NCI-H1105 treated with DMSO at 0.1 percent for 48 hours (cell line): Measurements from ENCODE around the gene TNFAIP2.

Experiments
- DNase-seq: peaks from one replicate; lab custom pipeline; 2025; lab: John Stamatoyannopoulos, UW

TNFAIP2 gene, protein sequence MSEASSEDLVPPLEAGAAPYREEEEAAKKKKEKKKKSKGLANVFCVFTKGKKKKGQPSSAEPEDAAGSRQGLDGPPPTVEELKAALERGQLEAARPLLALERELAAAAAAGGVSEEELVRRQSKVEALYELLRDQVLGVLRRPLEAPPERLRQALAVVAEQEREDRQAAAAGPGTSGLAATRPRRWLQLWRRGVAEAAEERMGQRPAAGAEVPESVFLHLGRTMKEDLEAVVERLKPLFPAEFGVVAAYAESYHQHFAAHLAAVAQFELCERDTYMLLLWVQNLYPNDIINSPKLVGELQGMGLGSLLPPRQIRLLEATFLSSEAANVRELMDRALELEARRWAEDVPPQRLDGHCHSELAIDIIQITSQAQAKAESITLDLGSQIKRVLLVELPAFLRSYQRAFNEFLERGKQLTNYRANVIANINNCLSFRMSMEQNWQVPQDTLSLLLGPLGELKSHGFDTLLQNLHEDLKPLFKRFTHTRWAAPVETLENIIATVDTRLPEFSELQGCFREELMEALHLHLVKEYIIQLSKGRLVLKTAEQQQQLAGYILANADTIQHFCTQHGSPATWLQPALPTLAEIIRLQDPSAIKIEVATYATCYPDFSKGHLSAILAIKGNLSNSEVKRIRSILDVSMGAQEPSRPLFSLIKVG

DNA sequence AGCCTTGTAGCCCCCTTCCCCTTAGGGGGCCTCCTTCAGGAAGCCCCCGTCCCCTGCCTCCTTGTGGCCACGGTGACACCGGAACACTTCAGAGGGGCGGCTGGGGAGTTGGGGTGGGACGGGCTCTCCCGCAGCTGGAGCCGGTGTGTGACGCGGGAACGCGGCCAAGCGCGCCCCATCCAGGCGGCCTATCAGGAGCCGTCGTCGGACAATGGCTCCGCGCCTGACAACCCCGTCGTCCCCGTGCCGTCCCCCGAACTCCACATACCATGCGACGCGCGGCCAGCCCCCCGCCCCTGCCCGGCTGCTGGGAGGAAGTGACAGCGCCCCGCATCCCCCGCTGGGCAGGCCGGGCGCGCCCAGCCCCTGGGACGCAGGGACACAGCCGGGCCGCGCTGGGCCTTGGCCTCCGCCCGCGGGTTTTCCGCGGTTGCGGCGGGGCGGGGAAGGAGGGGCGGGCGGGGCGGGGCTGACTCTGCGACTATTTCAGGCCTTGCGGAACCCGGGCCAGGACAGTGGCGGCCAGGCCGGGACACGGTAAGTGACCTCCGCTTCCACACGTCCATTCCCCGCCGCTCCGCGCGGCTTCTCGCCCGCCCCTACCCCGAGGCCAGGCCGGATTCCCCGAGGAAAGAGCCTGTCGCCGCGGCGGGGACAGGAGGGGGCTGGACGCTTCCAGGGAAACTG, at the start of gene TNFAIP2:
TSS of gene TNFAIP2 (plus strand) at position 515 of the 687 bp plus-strand sequence. CDS start 2,997 bp downstream, outside the sequence.
- peak; percentile 71 for DNase-seq

DNA sequence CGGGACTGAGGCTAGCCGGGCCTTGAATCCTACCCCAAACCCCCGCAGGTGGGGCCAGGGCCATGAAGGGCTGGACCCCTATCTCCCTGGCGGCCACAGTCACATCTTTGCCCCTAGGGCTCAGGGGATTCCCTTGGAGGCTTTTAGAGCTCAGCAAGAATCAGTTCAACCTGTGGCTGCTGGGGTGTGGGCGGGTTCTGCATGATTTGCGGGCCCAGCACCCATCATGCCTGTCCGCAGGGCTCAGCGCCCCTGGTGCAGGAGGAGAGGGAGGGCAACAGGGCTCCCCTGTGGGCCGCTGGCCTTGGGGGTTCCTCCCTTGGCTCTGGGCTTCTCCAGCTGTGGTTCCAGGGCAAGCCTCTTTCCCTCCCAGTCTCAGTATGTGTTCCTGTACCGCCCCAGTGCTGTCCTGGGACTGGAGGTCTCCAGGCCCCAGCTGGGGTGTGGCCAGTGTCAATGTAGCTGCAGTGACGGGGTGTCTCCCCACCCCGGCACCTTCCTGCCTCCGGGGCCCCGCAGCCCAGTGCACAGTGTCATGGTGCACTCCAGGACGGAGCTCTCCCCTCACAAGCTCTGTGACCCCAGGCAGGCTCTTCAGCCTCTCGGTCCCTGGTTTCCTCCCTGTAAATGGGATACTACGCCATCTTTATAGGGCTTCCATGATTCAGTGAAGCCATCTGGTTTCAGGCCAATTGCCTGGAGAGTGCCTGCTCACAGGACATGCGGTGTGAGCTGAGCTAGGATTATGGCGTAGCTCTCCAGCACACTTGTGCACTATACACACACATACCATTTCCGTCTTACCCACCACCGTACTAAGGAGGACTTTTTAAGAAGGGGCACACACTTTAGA, 49.2 kb upstream of the TNFAIP2 start:
- DNase-seq = no peak

DNA sequence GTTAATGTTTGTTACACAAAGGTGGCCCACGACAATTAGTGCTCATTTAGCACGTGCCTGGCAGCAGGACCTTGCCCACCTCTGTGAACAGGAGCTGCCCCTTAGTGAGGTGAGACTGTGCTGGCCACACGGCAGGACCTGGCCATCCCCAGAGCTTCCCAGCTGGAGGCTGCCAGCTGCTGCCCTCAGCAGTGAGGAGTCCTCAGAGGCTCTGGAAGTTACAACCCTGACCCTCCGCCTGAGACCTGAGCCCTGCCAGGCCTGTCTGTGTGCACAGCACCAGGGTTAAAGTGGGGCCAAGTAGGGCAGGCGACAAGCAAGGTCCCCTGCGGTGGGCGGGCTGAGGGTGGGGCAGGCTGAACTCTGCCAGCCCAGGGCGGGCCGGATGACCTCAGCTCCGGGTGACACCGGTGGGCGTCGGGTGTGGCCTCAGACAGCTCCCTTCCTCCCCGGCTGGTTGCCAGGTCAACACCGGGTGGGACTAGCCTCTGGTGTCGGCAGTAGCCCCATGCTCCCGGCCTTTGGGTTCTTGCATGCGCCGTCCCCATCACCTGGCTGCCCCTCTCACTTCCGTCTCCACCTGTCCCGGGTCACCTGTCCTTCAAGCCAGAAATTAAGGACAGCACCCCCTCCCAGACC, 48.4 kb upstream of the TNFAIP2 start:
- no peak for DNase-seq

DNA sequence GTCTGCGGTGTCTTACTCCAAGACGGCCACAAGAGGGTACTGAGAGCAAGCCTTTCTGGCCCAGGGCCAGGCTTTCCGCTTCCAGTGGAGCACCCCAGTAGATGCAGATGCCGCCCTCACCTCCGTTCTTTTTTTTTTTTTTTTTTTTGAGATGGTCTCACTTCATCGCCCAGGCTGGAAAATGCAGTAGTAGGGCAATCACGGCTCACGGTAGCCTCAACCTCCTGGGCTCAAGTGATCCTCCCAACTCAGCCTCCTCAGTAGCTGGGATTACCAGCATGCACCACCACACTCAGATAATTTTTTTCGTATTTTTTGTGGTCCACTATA, 44.9 kb upstream of the TNFAIP2 start:
- peak; percentile 91 for DNase-seq

DNA sequence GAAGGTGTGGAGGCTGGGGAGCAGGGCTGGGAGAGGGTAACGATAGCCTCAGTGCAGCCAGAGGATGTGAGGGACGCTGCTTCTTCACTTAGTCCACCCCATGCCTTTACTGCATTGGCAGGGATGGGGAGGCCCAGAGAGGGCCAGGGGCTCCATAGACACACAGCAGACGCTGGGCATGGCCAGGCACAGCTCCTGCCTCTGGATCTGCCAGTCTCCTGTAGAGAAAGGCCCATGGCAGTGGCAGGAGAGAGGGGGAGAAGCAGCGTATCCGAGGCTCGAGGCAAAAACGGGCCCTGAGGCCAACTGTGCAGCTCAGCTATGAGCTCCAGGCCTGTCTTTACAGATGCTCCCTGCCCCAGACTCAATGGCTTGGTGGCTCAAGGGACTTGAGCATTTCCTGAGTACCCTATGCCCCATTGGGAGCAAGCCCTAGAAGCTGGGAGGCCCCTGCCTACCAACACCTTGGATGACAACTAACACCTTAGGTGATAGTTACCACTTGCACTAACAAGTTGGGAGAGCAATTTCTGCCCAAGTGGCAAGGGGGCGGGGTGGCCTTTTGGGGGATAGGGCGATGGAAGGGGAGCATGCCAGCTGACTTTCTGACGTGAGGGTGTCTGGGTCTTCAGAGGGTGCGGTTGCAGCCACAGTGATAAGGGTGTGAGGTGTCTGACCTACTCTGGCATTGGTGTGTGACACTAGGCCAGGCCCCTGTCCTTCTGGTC, 44.2 kb upstream of the TNFAIP2 start:
- no peak for DNase-seq

DNA sequence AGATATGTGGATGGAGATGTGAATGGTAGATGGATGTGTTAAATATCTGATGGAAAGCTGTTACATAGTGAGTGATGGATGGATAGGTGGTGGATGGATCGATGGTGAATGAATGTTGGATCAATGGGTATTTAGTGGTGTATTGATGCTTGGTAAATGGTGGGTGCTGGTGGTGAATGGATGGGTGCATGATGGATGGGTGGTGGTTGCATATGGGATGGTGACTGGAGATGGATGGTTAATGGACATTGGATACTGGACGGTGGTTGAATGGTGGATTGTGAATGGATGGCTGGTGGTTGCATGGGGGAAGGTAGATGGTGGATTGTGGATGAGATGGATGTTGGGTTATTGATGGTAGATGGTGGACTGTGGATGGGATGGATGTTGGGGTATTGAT, 41.3 kb upstream of the TNFAIP2 start:
- no peak for DNase-seq

DNA sequence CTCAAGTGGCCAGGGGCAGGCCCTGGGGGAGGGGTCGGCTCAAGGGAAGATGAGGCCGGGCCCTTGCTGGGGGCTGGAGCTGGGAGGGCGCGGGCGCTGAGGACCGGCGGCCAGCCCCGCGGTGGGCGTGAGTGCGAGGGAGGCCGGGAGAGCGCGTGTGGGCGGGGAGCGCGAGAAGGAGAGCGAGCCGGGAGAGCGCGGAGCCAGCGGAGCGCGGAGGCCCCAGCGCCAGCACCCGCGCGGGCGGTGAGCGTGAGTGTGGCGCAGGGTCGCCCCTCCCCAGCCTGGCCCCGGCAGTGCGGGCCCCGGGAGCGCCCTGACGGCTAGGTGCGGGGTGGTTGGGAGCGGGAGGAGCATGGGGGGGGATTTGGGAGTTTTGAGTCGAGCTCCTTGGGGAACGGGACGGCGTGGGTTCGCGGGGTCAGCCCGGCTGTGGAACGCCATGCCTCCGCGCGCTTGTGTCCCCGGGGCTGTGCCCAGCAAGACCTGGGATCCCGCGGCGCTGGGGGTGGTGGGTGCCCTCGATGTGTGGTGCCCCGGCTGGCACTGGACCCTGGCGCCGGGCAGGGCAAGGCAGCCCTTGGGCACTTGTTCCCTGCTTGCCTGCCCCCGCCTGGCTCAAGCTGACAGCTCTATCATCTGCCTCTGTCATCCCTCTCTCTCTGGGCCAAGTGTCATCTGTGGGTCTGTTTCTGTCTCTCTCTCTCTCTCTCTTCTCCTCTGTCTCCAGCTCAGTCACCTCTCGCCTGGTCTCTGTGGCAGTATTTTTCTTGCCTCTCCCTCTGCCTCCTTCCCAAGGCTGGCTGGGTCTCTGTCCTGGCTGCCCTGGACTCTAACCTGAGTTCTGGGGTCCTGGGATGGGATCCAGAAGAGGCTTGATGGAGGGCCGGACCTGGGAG, 39.0 kb upstream of the TNFAIP2 start, which contains the start of gene LBHD2:
TSS of gene LBHD2 (plus strand) at position 190 of the 899 bp plus-strand sequence. CDS start 1,803 bp downstream, outside the sequence.
- no peak for DNase-seq

DNA sequence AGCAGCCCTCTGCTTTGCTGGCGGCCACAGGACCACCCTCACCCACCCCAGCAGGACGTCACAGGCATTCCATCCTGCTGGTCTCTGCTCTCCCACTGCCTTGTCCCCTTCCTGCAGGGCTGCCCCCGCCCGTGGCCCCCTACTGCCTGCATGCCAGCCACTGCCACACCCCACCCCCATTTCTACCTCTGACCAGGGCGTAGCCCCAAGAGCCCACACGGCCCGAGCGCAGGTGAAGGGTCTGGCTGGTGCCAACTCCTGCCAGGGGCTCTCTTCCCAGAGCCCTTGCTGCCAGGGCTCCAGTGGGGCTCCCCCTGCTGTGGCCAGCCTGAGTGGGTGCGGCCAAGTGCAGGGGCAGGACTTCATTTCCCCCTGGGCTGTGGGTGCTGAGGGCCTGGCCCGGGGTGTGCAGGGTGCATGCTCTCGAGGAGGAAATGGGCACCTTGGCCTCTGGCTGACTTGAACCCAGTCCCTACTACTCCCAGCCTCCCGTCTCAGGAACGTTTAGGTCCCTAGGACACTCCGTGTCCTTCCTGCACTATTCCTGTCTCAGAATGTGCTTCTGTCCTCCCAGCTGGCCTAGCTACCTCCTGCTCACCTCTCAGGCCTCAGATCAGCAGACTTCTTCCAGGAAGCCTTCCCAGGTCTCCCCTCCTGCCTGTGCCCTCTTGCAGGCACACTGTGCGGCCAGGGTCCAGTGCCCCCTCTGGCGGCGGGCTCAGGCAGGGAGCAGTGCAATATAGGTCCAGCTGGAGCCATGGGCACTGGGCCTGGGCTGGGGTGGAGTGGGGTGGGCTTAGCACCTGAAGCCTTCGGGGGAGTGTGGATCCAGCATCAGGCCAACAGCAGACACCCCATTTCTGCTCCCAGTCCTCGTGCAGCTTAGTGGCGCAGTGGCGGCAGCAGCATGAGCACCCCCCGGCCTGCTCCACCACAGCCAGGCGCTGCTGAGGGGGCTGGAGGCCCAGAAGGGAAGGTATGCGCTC, 37.9 kb upstream of the TNFAIP2 start:
- DNase-seq = no peak

DNA sequence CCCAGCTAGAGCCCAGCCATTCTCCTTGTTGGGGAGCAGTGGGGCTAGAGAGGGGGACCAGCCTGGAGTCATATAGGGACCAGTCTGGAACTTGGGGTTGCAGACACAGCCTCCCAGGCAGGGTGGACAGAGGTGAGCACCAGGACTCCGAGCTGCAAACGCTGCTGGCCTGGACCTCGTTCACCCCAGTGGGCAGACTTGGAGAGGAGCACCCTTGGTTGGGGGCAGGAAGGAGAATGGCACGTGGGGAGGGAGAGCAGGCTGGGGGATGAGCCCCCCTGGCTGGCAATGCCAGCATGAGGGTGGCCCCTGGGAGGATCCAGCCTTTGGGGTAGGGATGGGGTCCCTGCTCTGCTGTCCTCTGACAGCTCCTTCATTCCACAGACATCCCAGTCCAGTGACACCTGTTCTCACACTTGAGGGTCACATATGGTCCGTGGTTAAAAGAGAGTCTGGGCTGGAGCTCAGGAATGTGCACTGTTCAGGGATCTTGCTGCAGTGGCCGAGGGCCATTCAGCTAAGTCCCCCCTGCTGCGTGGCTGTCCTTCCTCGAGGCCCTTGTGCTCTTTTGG, 36.4 kb upstream of the TNFAIP2 start:
- DNase-seq = no peak

DNA sequence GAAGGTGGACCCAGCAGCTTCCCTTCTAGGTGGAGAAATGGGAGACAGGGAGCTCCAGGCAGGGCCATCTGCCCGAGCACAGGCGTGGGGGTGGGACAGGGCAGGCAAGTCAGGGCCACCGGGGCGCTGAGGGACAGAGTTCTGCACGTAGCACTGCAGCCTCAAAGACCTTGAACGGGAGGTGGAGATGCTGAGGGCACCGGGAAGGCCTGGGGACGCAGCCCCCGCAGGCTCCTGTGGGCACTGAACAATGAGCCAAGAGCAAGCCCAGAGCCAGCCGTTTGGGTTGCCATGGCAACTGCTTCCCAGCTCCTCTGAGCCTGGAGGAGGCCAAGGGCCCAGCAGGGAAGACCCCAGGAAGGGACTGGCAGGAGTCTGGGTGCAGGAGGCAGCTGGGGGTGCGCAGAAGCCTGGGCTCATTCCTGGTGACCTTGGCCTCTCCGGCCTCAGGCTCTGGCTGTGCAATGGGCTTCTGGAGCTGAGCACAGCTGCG, 35.9 kb upstream of the TNFAIP2 start:
- peak; percentile 16 for DNase-seq

DNA sequence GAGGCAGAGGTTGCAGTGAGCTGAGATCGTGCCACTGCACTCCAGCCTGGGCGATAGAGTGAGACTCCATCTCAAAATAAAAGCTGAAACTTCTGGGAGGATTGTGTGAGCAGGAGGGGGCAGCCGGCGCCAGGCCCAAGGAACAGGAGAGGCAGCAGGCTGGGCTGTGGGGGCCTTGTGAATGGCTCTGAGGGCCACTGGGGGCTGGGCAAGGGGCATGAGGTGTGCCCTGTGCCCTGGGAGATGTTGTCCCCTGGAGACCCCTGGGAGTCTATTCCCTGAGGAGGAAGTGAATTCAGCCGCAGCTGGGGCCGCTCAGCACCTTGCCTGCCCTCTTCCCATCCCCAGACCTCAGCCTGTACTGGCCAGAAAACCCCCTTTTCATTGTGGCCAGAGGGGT, 34.3 kb upstream of the TNFAIP2 start:
- DNase-seq = no peak

DNA sequence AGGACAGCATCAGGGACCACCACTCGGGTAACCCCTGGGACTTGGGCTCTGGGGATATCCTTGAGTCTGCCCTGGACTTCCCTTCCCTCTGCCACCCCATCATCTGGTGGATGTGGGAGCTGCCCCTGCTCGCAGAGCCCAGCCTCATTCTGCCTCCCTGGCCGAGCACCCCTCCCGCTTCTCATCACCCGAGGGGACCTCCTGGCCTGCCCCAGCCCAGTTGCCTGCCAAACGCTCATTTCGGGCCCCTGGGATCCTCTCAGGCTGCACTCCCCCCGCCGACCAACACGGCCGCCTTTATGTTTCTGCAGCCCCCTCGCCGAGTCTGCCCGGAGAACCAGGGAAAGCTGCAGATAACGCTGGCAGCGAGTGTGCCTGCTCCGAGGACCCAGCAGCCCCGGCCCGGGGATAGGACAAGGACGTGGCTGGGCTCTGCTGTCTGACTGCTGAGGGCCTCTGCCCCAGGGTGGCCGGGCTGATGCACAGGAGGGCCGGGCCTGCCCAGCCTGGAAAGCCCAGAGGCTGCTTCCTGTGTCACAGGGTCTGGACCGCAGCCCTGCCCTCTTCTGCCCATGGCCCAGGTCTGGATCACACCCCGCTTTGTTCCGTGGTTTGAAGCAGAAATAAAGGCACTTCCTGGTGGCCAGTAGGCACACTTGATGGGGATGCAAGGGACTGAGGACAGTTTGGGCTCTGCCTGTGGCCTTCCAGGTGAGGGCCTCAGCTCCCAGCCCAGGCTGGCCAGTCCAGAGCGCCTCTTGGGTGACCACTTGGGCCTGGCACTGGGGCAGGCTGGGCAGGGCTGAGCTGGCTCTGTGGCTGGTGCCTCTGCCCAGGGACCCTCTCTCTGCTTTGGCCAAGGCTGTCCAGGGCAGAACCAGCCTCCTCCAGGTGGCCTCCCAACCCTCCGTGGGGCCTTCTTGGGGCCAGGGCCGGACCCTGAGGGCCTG, 33.6 kb upstream of the TNFAIP2 start:
- no peak for DNase-seq

DNA sequence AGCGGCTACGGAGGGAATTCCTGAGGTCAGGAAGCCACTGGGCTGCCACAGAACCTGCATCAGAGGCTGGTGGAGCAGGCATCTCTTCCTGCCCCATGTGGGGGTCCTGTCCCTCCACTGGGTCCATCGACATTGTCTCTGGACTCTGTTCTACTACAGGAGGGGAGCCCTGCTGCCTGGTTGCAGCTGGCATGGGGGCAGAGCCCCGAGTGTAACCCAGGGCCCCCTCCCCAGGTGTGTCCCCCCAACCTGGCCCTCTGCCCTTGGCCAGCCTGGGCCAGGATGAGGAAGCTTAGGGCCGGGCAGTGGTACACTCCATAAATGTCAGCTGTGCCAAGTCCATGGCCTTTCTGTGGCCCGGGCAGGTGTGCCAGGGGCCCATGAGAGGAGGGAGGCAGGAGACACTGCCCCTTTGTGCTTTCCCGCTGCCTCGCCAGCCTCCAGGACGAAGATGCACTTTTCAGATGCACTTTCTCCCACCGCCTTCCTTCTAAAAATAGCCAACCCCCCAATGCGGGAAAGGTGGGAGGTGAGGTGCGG, 32.7 kb upstream of the TNFAIP2 start:
- no peak for DNase-seq

DNA sequence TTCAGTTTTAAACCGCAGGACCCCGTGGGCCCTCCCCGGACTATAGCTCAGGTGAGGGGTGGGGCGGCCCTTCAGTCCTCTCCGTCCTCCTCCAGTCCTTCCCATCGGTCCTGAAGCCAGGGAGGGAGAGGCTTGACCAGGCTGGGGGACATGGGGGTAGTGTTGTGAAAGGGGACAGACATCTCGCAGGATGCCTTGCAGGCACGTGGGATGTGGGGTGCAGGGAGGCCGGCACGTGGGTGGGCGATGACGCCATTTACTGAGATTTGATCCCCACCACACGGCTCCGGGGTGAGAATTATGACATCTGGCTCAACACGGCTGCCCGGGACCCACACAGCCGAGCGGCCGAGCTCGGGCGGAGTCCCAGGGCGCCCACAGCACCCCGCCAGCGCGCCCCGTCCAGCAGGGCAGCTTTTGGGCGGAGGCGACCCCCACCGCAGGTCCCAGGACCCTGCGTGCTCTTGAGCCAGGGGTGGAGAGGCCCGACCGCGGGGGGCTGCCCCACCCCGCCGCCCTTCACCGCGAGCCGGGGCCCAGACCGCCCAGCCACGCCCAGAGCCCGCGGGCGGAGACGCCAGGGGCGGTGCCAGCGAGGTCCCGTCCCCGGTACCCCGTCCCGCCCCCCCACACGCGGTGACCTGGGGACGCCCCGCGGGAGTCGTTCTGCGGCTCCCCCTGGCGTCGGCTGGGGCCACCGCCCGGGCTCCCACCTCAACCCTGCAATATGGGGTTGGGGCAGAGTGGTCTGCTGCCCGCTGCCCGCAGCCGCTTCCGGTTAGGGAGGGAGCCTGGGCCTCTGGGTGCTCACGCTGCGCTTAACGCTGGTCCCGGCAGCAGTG, 32.0 kb upstream of the TNFAIP2 start:
- DNase-seq = no peak

DNA sequence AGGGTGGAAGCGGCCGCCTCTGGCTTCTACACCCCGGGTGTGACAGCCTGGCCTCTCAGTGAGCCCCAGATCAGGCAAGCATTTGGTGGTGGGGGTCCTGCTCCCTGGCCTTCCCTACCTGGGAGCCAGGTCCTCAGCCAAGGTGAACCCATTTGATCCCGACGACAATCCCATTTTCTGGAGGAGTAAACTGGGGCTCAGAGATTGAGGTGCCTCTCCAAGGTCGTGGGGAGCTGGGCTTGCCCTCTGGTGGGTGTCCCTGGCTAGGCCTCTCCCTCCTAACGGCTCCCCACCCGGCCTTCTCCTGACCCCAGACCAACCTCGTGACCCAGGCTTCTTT, 31.4 kb upstream of the TNFAIP2 start:
- no peak for DNase-seq
